HG02852 (cell line): ENCODE results near the gene NIPSNAP2.
"Not testable (repeated sequence)": the region's sequence is repeated elsewhere in the genome, so short reads cannot be mapped to it uniquely, and the experiment has no call there.

ENCODE experiments used
- ATAC-seq: cut with Tn5 transposase; IDR thresholded peaks from one replicate; pipeline ENCODE4 v1.9.1; 2021; ENCODE audit warnings: mild to moderate bottlenecking, moderate library complexity; ENCODE audit not compliant: unreplicated experiment

Gene NIPSNAP2

DNA sequence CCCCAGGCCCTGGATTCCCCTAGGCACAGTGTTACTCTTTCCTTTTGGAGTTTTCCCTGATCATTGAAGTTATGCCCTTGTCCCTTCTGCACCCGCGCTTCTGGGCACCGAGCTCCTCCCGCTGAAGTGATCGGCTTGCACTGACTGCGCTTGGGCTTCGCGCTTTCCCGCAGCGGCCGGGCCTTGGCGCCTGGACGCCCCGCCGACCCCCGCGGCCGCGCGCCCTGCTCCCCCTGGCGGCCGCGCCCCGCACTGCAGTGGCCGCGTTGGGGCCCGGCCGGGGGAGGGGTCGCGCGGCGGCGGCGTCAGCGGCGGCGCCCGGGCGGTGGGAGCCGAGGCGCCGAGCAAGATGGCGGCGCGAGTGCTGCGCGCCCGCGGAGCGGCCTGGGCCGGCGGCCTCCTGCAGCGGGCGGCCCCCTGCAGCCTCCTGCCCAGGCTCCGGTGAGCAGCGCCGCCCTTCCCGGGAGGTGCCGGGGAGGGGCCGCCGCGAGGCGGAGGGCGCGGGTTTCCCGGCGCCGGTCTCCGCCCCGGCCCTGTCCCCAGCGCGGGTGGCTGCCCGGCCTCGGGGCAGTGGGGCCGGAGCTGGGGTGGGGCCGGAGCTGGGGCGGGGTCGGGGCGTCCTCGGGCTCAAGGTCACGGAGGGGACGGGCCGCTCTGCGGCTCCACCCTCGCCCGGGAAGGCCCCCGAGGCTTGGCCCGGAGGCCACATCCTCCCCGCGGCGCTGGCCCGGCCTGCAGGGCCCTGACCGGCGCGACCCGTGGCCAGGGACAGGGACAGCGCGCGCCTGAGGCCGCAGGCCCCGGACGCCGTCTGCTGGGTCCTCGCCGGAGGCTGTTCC is at the start of gene NIPSNAP2:
Gene NIPSNAP2, plus strand, starts transcription at position 325 of the 839 bp plus-strand sequence. Its CDS starts 25 bp downstream, at position 350.
- peak; percentile 82 for ATAC-seq

GRCh38 chr7:55917771-55918170 is 46.6 kb upstream of the NIPSNAP2 start:
- ATAC-seq: no peak

- ATAC-seq: no peak
Observed at GRCh38 chr7:55928006-55928767, 36.2 kb upstream of the NIPSNAP2 start.

- ATAC-seq: no peak
Observed at GRCh38 chr7:55931421-55932151, 32.8 kb upstream of the NIPSNAP2 start.

DNA sequence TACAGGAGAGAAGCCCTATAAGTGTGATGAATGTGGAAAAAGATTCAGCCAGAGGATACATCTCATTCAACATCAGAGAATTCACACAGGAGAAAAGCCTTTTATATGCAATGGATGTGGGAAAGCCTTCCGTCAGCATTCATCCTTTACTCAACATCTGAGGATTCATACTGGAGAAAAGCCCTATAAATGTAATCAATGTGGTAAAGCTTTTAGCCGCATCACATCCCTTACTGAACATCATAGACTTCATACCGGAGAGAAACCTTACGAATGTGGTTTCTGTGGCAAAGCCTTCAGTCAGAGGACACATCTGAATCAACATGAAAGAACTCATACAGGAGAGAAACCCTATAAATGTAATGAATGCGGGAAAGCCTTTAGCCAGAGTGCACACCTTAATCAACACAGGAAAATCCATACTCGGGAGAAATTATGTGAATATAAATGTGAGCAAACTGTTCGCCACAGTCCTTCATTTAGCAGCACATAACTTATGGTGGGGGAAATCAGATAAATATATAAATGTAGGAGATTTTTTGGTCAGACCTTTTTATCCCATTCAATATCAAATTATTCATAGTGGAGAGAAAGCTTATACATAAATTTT is 24.8 kb upstream of the NIPSNAP2 start:
- ATAC-seq: no peak

- no peak for ATAC-seq
Observed at GRCh38 chr7:55946545-55946944, 17.8 kb upstream of the NIPSNAP2 start.

DNA sequence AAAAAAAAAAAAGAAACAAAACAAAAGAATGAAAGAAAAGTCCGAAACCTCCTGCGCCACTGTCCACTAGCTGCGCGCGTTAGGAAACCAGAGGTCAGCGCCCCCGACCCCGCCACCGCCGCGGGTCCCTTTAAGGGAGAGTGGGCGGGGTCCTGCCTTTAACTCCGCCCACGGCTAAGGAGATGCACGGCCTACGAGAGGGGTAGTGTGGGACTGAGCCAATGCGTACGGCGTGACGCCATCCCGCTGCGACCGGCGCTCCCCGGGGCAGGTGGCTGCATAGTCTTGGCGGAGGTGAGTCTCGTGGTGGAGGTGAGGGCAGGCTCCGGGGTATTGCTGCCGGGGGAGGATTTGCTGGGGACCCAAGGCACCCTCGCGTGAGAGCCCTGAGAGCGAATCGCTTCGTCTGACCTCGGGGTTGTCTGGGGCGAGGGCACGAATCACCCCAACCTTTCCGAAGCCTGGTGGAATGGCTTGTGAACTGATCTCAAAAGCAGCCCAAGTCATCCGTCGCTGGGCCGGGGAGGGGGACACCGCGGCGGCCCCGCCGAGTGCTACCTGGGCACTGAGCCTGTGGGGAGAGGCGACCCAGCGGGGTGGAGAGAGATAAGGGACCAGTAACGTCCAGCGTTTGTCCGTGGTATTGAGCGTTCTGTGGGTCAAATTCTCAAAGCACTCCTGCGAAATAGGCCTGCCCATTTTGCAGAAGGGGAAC is 12.6 kb upstream of the NIPSNAP2 start, which contains the start of gene MRPS17:
Gene MRPS17, plus strand, starts transcription at position 241 of the 715 bp plus-strand sequence. CDS start 1,319 bp downstream, outside the sequence.
- ATAC-seq: peak; percentile 100

- not testable (repeated sequence) for ATAC-seq
Observed at GRCh38 chr7:55952352-55952671, 12.1 kb upstream of the NIPSNAP2 start.

DNA sequence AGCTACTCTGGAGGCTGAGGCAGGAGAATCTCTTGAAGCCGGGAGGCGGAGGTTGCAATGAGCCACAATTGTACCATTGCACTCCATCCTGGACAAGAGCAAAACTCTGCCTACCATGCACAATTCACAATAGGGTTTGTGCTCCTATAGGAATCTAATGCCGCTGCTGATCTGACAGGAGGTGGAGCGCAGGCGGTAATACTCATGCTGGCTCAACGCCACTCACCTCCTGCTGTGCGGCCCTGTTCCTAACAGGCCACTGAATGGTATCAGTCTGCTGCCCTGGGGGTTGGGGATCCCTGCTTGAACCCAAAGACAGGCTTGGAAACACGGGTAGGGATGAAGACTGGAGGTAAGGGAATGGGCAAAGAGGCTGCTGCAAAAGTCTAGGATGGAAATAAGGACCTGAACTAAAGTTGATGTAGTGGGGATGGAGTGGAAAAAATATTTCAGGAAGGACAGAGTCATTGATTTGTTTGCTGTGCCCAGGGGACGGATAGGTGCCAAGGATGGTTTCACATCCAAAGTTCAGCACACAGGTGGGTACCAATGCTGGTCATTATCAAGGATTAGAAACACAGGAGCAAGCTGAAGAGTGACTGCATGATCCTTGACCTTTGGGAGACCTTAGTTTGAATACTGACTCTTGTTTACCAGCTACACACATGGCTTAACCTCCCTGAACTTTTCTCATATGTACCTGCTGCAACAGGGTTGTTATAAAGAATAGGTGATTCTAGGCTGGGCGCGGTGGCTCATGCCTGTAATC is 10.5 kb upstream of the NIPSNAP2 start:
- ATAC-seq: no peak

DNA sequence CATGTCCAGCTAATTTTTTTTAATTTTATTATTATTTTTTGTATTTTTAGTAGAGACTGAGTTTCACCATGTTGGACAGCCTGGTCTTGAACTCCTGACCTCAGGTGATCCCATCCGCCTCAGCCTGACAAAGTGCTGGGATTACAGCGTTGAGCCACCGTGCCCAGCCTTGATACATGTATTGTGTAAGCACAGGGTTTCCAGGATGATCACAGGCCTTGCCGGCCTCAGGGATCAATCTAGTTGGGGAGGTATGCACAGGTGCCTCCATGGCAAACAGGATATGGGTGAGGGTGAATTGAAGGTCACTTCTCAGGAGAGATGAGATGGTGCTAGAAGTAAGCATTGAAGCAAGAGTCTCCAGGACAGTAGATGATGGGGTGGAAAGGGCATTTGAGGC is 7.2 kb upstream of the NIPSNAP2 start:
- no peak for ATAC-seq

- no peak for ATAC-seq
Observed at GRCh38 chr7:55962014-55962413, 2.4 kb upstream of the NIPSNAP2 start.

DNA sequence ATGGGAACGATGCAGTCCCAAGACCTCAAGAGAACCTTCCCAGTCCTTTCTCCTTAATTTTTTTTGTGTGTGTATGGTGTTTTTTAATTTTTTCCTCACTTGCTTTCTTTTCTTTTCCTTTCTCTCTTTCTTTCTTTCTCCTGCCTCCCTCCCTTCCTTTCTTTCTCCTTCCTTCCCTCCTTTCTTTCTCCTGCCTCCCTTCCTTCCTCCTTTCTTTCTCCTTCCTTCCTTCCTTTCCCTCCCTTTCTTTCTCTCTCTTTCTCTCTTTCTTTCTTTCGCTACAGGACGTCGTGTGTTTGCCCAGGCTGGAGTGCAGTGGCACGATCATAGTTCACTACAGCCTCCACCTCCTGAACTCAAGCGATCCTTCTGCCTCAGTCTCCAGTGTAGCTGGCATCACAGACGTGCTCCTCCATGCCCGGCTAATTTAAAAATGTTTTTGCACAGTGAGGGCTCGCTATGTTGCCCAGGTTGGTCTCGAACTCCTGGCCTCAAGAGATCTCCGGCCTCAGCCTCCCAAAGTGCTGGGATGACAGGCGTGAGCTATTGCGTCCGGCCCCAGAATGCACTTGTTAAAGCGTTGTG is 709 bp upstream of the NIPSNAP2 start:
- no peak for ATAC-seq

GRCh38 chr7:55965100-55965470 is 700 bp downstream of the NIPSNAP2 start:
- no peak for ATAC-seq

- no peak for ATAC-seq
Observed at GRCh38 chr7:55965805-55966421, 1.5 kb downstream of the NIPSNAP2 start.

GRCh38 chr7:55966851-55967250 is 2.5 kb downstream of the NIPSNAP2 start:
- ATAC-seq: no peak

- no peak for ATAC-seq
Observed at GRCh38 chr7:55969391-55969790, 5.0 kb downstream of the NIPSNAP2 start.

- no peak for ATAC-seq
Observed at GRCh38 chr7:55970561-55970960, 6.2 kb downstream of the NIPSNAP2 start.

- ATAC-seq: no peak
Observed at GRCh38 chr7:55970978-55971377, 6.6 kb downstream of the NIPSNAP2 start.

GRCh38 chr7:55973747-55974250 is 9.4 kb downstream of the NIPSNAP2 start:
- no peak for ATAC-seq
